ENCODE data around the gene STPG1.
A peak's percentile ranks its signal among the peaks of the same experiment; 100 is the strongest.

STPG1 gene

GRCh38 chr1:24364975-24365678 is 48.5 kb downstream of the STPG1 start:
- DNase-seq, result peak; percentile 68

- no peak for DNase-seq
These were observed 49.0 kb downstream of the STPG1 start for GRCh38 chr1:24364605-24364974.

DNA sequence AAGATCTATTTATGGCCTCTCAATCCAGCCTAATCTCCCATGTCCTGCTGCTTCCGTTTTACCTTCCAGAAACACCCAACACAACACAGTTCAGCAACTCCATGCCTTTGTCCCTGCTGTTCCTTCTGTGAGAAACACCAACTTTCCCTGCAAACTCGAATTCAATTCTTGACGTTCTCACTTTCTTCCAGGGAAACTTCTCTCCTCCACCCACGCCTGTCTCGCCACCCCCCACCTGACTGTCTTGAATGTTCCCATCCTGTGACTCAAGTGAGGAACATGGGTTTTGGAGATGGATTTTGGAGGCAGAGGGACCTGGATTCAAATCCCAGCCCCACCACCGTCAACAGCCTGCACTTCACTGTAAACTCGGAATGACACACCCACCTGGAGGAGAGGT is 49.6 kb downstream of the STPG1 start:
- no peak for DNase-seq

- DNase-seq, result no peak
These were observed 50.5 kb downstream of the STPG1 start for GRCh38 chr1:24362982-24363614.

- DNase-seq, result no peak
These were observed 51.2 kb downstream of the STPG1 start for GRCh38 chr1:24362396-24362795.

DNA sequence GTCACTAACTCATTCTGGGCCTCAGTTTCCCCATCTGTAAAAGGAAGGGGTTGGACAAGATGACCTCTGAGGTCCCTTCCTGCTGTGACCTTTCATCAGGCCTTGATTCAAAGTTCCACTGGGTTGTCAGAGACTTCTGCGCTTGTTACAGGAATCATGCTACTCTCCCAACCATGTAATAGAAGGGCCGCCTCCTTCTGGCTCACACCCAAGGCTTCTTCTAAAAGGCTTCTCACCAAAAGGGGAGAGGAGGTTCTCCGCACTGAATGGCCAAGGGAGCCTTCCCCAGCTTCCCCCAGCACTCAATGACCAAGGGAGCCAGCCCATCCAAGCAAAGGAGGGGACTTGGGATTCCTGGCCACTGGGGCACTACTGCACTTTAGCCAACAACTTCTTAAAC is 51.8 kb downstream of the STPG1 start:
- no peak for DNase-seq

DNA sequence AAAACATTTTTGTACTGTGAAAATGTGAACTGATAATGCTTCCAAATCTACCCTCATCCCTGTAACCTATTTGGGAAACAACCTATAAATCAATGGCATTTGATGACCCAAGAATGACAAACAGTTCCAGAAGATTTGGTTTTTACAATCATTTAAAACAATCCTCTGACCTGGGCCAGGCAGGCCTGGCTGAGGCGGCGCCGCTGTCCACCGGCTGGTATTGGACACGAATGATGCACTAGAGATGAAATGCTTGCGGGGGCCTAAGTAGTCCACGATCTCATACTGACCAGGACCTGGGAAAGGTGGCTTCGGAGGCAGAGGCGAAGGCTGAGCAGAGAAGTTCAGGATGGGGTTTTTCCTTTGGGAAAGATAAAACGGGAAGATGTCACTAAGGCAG is 52.9 kb downstream of the STPG1 start:
- no peak for DNase-seq

- DNase-seq, result no peak
These were observed 56.5 kb downstream of the STPG1 start for GRCh38 chr1:24357038-24357437.

- DNase-seq, result no peak
These were observed 58.1 kb downstream of the STPG1 start for GRCh38 chr1:24355466-24355865.

DNA sequence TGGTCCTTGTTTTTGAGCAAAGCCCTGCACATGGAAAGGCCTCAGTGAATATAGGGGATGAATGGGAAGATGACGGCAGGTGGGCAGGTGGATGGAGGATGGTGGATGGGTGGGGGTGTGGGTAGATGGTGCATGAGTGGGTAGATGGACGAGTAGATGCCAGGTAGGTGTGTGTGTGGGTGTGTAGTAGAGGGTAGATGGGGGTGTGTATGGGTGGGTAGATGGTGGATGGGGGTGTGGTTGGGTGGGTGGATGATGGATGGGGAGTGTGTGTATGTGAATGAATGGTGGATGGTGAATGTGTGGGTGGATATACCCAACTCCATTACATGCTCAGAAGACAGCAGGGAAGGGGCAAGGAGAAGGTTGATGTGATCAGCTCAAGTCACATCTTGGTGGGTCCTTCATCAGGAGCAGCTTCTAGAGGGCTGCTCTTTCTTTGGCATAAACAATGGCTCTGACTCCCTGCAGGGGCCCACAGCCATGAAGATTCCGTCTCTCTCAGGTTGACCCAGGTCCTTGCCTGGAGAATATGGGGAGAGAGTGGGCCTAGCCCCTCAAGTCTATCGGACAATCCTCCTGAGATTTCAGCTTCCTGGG is 60.2 kb downstream of the STPG1 start:
- DNase-seq, result no peak

DNA sequence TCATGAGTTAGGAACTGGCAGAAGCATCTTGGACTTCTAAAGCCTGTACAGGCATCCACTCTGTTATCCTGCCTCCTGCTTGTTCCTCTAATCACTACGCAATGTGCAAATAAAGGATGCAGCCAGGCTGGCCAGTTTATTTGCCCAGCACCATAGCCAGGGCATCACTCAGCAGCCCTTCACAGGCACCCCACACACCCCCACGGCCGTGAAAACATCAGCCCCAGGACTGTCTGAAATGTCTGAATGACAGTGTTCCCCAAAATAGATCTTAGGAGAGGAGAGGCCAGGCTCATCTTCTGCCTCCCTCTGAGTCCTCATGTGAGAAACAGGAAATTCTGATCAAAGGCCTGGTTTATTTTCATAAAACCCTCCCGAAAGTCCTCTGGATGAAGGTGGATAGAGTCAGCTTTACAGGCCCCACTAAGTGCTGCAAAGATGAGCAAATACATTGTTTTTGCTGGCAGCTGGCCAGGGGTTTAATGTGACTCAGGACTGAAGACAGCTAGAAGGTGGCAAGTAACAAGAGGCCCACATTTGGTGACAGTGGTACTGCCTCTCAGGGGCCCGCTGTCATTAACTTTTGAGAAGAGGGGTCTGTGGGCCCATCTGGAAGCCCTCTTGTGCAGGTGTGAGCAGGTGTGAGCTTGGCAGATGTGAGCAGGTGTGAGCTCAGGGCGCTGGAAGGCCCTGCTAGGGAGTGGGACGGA is 61.5 kb downstream of the STPG1 start:
- peak; percentile 74 for DNase-seq

GRCh38 chr1:24351247-24351646 is 62.3 kb downstream of the STPG1 start:
- no peak for DNase-seq

DNA sequence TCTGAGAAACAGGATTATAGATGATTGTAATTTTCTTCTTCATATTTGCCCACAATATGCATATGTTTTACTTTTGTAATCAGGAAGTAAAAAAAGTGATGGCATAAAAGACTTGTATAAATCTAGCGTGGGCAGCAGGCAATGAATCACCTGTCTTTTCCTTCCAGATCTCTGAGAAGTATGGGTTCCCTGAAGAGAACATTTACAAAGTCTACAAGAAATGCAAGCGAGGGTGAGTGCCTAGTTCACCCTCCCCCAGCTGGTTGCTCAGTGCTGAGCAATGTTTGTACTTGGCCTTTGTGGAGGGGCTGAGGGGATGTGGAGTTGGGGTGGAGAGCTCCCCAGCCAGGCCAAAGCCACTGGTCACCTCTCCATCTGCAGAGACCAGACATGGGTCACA is 63.7 kb downstream of the STPG1 start:
- no peak for DNase-seq

GRCh38 chr1:24348196-24348595 is 65.4 kb downstream of the STPG1 start:
- no peak for DNase-seq

GRCh38 chr1:24347159-24347934 is 66.2 kb downstream of the STPG1 start:
- no peak for DNase-seq

GRCh38 chr1:24345334-24345733 is 68.2 kb downstream of the STPG1 start:
- DNase-seq, result no peak

DNA sequence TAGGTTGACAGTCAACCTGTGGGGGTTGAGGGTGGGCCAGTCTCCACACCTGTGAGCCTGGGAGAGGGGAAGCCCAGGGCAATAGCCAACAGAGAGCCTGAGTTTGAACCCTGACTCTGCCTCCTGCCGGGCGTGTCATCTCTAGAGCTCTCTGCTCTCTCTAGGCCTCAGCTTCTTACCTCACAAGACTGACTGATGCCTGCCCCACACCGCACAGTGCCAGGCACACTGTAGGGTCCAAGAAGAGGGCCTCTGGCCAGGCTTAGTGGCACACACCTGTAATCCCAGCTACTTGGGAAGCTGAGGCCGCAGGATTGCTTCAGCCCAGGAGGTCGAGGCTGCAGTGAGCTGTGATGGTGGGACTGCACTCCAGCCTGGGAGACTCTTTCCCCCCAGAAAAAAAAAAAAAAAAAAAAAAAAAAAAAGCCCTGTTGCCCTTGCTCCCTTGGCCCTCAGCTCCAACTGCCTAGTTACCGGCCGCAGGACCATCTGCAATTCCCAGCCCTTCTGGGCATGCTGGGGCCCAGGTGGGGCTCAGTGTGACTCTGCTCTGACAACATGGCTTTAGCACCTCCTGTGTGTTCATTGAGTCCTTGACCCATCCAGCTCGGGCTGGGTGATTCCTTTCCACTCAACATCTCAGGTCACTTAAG is 69.4 kb downstream of the STPG1 start:
- no peak for DNase-seq

- no peak for DNase-seq
These were observed 70.0 kb downstream of the STPG1 start for GRCh38 chr1:24343412-24344089.

DNA sequence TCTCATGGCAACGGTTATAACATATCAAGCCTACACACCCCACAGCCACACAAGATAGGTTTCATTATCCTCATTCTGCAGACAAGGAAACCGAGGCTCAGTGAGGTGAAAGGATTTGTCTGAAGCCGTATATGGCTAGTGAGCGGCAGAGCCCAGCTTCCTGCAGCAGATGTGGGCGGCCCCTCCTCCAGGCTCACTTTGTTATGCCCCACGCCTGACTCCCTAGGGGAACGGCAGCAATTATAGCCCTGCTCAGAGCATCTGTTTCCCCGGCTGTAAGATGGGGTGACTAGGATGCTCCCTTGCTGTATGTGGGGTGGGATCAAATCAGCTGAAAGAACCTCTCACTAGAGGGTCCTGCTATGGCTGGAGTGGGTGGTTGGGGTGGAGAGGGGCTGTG is 72.3 kb downstream of the STPG1 start:
- DNase-seq, result peak; percentile 98

DNA sequence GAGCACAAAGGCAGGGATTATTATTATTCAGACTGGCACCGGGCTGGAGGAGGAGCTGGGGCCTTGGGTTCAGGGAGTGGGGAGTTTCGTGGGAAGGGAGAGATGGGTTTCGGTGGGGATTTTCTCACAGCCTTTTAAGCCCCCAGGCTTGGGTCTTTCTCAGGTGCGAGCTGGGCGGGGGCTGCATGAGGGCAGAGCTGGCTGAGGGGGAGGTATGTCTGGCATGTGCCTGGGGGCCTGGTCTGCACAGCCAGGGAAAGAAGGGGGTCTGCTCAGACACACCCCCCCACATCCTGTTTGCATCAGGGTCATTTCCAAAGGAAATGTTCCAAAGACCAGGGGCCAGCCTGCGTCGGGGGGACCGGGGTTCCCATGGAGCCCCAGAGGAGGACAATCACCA is 72.8 kb downstream of the STPG1 start:
- DNase-seq, result no peak

DNA sequence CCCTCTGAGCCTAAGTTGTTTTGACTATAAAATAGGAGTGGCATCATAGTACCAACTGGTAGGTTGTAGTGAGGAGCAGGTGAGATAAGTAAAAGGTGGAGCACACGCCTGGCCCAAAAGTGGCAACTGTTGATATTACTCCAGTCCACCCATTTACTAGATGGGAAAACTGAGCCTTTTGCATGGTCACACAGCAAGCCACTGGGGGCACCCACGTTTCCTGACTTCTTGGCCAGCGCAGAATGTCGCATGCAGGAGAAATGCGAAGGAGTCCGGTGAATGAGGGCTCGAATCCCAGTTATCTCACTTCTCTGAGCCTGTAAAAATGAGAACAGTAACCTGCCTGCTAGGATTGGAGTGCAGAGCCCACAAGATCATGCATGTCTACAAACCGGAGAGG is 73.6 kb downstream of the STPG1 start:
- DNase-seq, result no peak

DNA sequence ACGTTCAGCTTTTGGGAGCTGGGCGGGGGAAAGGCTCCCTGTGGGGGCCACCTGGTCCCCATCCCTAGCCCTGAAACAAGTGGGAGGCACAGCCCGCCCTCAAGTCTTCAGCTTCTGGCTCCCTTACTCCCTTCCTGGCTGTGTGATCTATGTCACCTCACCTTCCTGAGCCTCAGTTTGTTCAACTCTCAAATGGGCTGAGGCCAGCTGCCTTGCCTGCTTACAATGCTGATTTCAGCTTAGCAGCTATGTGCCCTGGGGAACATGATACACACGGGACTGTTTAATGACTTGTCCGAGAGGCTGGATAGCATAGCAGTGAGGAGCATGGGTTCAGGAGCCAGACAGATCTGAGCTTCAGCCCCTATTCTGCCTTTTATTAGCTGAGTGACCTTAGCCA is 75.1 kb downstream of the STPG1 start:
- DNase-seq, result no peak

Measured in NCI-H2171 treated with DMSO at 0.1 percent for 48 hours (cell line).